Peyer's patch (tissue), 4 donors: ENCODE measurements around the gene FOXP4. TPM values are rescaled to one million over a fixed set of nuclear protein-coding genes. Genes with fewer than 3 reads are reported as not detected.

ENCODE experiments used
- DNase-seq, 3 donors: peaks; one replicate each; pipeline ENCODE4 v3.0.0-alpha.2; 2017 to 2019
- H3K27ac ChIP-seq, 4 donors: fragments of 200-600 bp; sonication (generic); one replicate each; pipeline ENCODE4 v1.5.1; 2016 to 2019
- H3K27me3 ChIP-seq, 2 donors: fragments of 200-600 bp; sonication (generic); one replicate each; pipeline ENCODE4 v1.5.1; 2019
- H3K36me3 ChIP-seq, 3 donors: fragments of 200-600 bp; sonication (generic); one replicate each; pipeline ENCODE4 v1.5.1; 2016 to 2019
- H3K4me1 ChIP-seq, 4 donors: fragments of 200-600 bp; sonication (generic); one replicate each; pipeline ENCODE4 v1.5.1; 2016 to 2019
- H3K4me3 ChIP-seq, 4 donors: fragments of 200-600 bp; sonication (generic); 1 replicate in 3 of 4; 2 replicates in 1 of 4; pipeline ENCODE4 v1.5.1; 2016 to 2019; ENCODE audit warnings: mild to moderate bottlenecking in 1 of 4
- H3K9me3 ChIP-seq, 4 donors: fragments of 200-600 bp; sonication (generic); one replicate each; pipeline ENCODE4 v1.5.1; 2016 to 2019; ENCODE audit warnings: mild to moderate bottlenecking in 1 of 4
- POLR2A ChIP-seq, 2 donors: fragments of 450-650 bp; IDR thresholded peaks; one replicate each; pipeline ENCODE4 v1.5.1; 2017; ENCODE audit warnings: antibody characterized with exemption in 2 of 2, mild to moderate bottlenecking in 2 of 2, moderate library complexity in 2 of 2
- total RNA-seq, 4 donors: library from RNA; depleted of rRNA; stranded (reverse); fragments of >200 nt; gene quantifications; one replicate each; pipeline ENCODE4 v1.1.0, GENCODE V29; 2016
- TF ChIP-seq, protein P1 (sequence below), 6 experiments: fragments of 450-650 bp in 4 of 6; fragments of 200-600 bp in 2 of 6; sonication (generic) in 1 of 6; IDR thresholded peaks; one replicate each; pipeline ENCODE4 v1.5.1; 2017 to 2019; ENCODE audit warnings: antibody characterized with exemption in 6 of 6, mild to moderate bottlenecking in 3 of 6, moderate library complexity in 1 of 6

The FOXP4 gene
- total RNA-seq, 4 donors from 2014 or later: 13.2 to 36.5 (median 20.0) TPM

DNA sequence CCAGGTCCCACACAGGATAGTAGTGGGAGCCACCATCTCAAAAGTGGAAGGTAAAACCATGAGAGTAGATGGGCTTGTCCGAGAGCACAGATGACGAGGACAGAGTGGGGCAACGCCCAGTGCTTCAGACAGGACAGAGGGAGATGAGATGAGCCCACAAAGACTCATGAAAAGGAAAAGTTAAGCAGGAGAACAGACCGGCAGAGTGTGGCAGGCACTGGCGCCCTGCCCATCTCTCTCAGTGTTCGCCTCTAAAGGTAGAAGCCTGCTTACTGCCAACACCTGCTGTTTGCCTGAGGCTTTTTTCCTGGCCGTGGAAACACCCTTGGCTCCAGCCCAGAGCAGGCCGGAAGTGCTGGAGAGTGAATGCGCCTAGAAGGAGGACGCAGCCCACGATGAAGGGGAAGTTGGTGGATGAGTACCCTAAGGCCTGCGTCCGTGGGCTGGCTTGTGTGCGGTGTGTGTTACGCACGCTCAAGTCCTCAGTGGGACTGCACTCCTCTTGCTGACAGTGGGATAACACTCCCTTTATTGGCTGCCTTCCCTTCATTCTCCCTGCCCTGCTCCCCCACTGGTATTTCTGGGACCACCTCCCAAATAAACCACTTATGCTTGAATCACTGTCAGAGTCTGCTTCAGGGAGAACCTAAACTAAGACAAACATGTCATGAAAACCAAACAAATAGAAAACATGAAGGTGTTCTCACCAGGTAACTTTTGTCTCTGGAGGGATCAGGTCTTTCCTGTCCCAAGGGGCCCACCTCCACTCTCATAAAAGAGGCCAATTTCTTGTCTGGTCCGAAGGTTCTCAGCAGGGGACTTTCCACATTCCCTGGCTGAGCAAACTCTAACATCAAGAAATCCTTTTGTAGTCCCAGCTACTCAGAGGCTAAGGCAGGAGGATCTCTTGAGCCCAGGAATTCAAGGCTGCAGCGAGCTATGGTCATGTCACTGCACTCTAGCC, 9.1 kb upstream of the FOXP4 start:
- Histone ChIP-seq H3K36me3 (no peaks in the 10 kb centered on the region), H3K4me3 (peak overlapping the region in 1 of 4 donors; percentile 27), H3K9me3 (no peaks in the 10 kb centered on the region), H3K27ac (peak overlapping the region in 1 of 4 donors; percentile 55), H3K4me1 (peaks cover 0 to 14% (median 0%) of the 10 kb centered on the region in 4 donors), H3K27me3 (no peaks in the 10 kb centered on the region)
- TF ChIP-seq, protein P1, sequence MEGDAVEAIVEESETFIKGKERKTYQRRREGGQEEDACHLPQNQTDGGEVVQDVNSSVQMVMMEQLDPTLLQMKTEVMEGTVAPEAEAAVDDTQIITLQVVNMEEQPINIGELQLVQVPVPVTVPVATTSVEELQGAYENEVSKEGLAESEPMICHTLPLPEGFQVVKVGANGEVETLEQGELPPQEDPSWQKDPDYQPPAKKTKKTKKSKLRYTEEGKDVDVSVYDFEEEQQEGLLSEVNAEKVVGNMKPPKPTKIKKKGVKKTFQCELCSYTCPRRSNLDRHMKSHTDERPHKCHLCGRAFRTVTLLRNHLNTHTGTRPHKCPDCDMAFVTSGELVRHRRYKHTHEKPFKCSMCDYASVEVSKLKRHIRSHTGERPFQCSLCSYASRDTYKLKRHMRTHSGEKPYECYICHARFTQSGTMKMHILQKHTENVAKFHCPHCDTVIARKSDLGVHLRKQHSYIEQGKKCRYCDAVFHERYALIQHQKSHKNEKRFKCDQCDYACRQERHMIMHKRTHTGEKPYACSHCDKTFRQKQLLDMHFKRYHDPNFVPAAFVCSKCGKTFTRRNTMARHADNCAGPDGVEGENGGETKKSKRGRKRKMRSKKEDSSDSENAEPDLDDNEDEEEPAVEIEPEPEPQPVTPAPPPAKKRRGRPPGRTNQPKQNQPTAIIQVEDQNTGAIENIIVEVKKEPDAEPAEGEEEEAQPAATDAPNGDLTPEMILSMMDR (IDR thresholded peaks at IDR 0.05): no peak
- no peak for TF ChIP-seq POLR2A (IDR thresholded peaks at IDR 0.05)
- peak in 2 of 3 donors; percentile 74 to 79 for DNase-seq

DNA sequence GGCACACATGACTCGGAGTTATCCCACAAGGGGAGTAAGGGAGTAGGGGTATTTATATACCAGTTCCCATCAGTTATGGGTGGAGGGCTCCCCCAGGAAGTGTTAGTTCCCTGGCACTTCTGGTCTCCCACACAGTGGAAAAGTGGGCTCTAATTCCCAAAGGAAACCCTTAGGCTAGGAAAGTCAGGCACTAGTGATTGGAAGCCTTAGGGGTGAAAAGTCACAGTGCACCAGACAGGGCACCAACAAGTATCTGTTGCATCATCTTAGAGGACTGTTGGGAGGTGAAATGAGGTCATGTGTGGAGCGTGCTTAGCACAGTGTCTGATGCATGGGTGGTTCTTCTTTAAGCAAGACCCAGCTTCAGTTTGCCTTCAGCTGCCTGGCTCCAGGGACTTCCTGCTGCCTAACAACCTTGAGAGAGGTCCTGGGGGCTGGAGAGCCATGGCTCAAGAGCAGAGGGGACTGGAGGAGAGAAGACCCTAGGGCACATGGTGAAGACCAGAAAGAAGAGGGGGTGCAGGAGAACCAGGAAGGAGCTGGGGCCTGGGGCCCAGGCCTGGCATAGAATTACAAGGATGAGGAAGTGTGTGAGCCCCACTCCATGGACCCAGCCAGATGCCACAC, 7.5 kb upstream of the FOXP4 start:
- Histone ChIP-seq H3K27me3 (no peaks in the 10 kb centered on the region), H3K27ac (no peak overlapping the region), H3K9me3 (no peaks in the 10 kb centered on the region), H3K4me1 (peaks cover 0 to 12% (median 0%) of the 10 kb centered on the region in 4 donors), H3K36me3 (no peaks in the 10 kb centered on the region), H3K4me3 (no peak overlapping the region)
- TF ChIP-seq, protein P1 (IDR thresholded peaks at IDR 0.05): no peak
- TF ChIP-seq POLR2A (IDR thresholded peaks at IDR 0.05): no peak
- DNase-seq: no peak

DNA sequence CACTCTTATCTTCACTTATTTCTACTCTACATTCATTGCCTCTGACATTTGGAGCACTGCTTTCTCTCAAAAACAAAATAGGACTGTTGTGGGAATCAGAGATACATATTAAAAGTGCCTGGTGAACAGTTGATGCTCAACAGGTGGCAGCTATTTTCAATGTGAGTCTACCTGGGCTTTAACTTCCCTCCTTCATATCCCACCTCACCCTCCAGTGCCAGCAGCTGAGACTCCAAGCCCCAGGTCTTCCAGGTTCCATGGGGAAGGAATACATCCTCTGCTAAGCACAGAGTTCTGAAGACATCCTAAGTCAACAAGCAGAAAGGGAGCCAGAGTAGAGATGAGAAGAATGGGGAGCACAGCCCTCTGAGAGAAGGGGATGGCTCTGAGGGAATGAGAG, 7.0 kb upstream of the FOXP4 start:
- DNase-seq: no peak
- H3K9me3 ChIP-seq: no peaks in the 10 kb centered on the region
- H3K4me3 ChIP-seq: no peak overlapping the region
- TF ChIP-seq POLR2A (IDR thresholded peaks at IDR 0.05): no peak
- TF ChIP-seq, protein P1 (IDR thresholded peaks at IDR 0.05): no peak
- no peaks in the 10 kb centered on the region for H3K27me3 ChIP-seq
- H3K36me3 ChIP-seq: no peaks in the 10 kb centered on the region
- H3K27ac ChIP-seq: no peak overlapping the region
- peaks cover 0 to 12% (median 0%) of the 10 kb centered on the region in 4 donors for H3K4me1 ChIP-seq

DNA sequence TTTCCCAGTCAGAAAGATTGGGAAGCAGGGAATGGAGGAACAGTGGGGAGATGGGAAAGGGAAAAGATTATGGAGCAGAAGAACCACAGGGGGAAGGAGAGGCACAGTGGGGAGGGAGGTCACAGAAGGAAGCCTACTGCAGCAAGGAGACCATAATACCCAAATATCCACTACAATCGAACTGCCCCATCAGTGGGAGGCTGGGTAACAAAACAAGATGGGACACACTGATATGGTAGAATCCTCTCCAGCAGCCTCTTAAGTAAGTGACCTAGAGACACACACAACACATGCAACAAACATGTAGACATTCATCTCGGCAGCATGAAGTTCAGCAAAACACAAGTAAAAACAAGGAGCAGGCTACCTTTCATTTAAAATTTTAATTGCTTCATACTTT, 4.8 kb upstream of the FOXP4 start:
- Histone ChIP-seq H3K4me1 (peaks cover 0 to 23% (median 5%) of the 10 kb centered on the region in 4 donors), H3K4me3 (no peak overlapping the region), H3K27me3 (no peaks in the 10 kb centered on the region), H3K36me3 (no peaks in the 10 kb centered on the region), H3K27ac (no peak overlapping the region), H3K9me3 (no peaks in the 10 kb centered on the region)
- no peak for DNase-seq
- TF ChIP-seq POLR2A (IDR thresholded peaks at IDR 0.05): no peak
- TF ChIP-seq, protein P1 (IDR thresholded peaks at IDR 0.05): no peak

DNA sequence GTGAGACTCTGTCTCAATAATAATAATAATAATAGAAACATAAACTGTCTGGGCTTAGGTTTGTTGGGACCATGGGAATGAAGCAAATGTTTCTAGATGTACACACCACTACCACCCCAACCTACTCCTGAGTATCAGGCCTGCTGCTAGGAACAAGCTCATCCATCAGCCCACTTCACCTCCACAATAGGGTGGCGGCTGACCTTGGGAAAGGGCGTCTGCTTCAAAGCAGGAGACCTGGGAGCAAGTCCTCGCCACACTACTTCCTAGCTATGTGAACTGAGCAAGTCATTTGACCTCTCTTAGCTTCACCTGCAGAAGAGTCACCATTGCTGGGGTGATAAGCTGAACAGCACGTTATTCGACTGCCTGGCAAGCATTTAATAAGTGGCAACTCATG, 3.1 kb upstream of the FOXP4 start:
- no peaks in the 10 kb centered on the region for H3K27me3 ChIP-seq
- no peak overlapping the region for H3K27ac ChIP-seq
- TF ChIP-seq, protein P1 (IDR thresholded peaks at IDR 0.05): no peak
- TF ChIP-seq POLR2A (IDR thresholded peaks at IDR 0.05): no peak
- no peak for DNase-seq
- H3K36me3 ChIP-seq: no peaks in the 10 kb centered on the region
- H3K4me3 ChIP-seq: no peak overlapping the region
- no peaks in the 10 kb centered on the region for H3K9me3 ChIP-seq
- H3K4me1 ChIP-seq: peaks cover 0 to 14% (median 7%) of the 10 kb centered on the region in 4 donors
